IMR-90 (cell line): Measurements from ENCODE around the gene IQSEC1. TPM values are rescaled to one million over a fixed set of nuclear protein-coding genes. Genes with fewer than 3 reads are reported as not detected.

Source experiments
- ATAC-seq: fragments of 200-7000 bp; cut with Tn5 transposase; 2 replicates; pipeline ENCODE4 v1.9.1; 2020; ENCODE audit warnings: low read depth, mild to moderate bottlenecking, moderate library complexity
- BruUV-seq: library from RNA; stranded (reverse); fragments of 400-500 nt; replicated peaks from 2 replicates; lab custom pipeline; 2021; lab: Mats Ljungman, UMichigan
- CTCF ChIA-PET: fragments of 300-600 bp; formaldehyde crosslinking; extraction: SDS; loops from one replicate; lab custom pipeline; 2021; ENCODE audit warnings: antibody characterized with exemption; lab: Yijun Ruan, JAX
- POLR2A ChIA-PET: fragments of 300-600 bp; sonication (Branson Sonifier 250); formaldehyde crosslinking; loops from one replicate; lab custom pipeline; 2022; ENCODE audit warnings: antibody characterized with exemption; ENCODE audit not compliant: unreplicated experiment; lab: Charles Lee
- DNase-seq: peaks from one replicate; pipeline ENCODE4 v3.0.0; 2013
- H2AFZ ChIP-seq: replicated peaks from 2 replicates; pipeline ENCODE3; 2013; ENCODE audit warnings: low read length, mild to moderate bottlenecking; ENCODE audit not compliant: poor library complexity
- H2AK5ac ChIP-seq: 2 replicates; pipeline ENCODE4 v1.6.1; 2013; ENCODE audit warnings: low read depth, low read length, inconsistent platforms
- H2AK9ac ChIP-seq: replicated peaks from 2 replicates; pipeline ENCODE3; 2013; ENCODE audit warnings: mild to moderate bottlenecking, low read depth, low read length, moderate library complexity; ENCODE audit not compliant: poor library complexity
- H2BK120ac ChIP-seq: 2 replicates; pipeline ENCODE4 v1.6.1; 2013; ENCODE audit warnings: low read depth, low read length, inconsistent platforms
- H2BK15ac ChIP-seq: 3 replicates; pipeline ENCODE4 v1.6.1; 2013; ENCODE audit warnings: low read depth, low read length, inconsistent platforms
- H2BK20ac ChIP-seq: 2 replicates; pipeline ENCODE4 v1.6.1; 2013; ENCODE audit warnings: low read depth, mild to moderate bottlenecking, inconsistent platforms, low read length, moderate library complexity
- H2BK5ac ChIP-seq: 2 replicates; pipeline ENCODE4 v1.6.1; 2013; ENCODE audit warnings: mild to moderate bottlenecking, low read depth, low read length, inconsistent platforms; ENCODE audit not compliant: poor library complexity, severe bottlenecking
- H3K14ac ChIP-seq: replicated peaks from 2 replicates; pipeline ENCODE4 v1.6.1; 2013; ENCODE audit warnings: low read depth, low read length, inconsistent platforms
- H3K18ac ChIP-seq: 2 replicates; pipeline ENCODE4 v1.6.1; 2013; ENCODE audit warnings: low read depth, low read length, control low read depth
- H3K23ac ChIP-seq: 2 replicates; pipeline ENCODE4 v1.6.1; 2013; ENCODE audit warnings: low read depth, low read length, inconsistent platforms
- H3K27ac ChIP-seq: 2 replicates; pipeline ENCODE4 v1.5.1; 2013; ENCODE audit warnings: mild to moderate bottlenecking, control low read depth, low read length; ENCODE audit not compliant: insufficient read depth
- H3K27me3 ChIP-seq: 2 replicates; pipeline ENCODE4 v1.6.1; 2013; ENCODE audit warnings: low read length; ENCODE audit not compliant: control insufficient read depth, insufficient read depth
- H3K36me3 ChIP-seq: 2 replicates; pipeline ENCODE4 v1.6.1; 2013; ENCODE audit warnings: low read length, mixed read lengths; ENCODE audit not compliant: control insufficient read depth, insufficient read depth
- H3K4ac ChIP-seq: 2 replicates; pipeline ENCODE4 v1.6.1; 2013; ENCODE audit warnings: low read depth, low read length, inconsistent platforms
- H3K4me1 ChIP-seq: 2 replicates; pipeline ENCODE4 v1.6.1; 2013; ENCODE audit warnings: low read length, mixed read lengths; ENCODE audit not compliant: control insufficient read depth, insufficient read depth
- H3K4me2 ChIP-seq: 2 replicates; pipeline ENCODE4 v1.6.1; 2013; ENCODE audit warnings: low read depth, mild to moderate bottlenecking, control low read depth, low read length, moderate library complexity
- H3K4me3 ChIP-seq: 2 replicates; pipeline ENCODE4 v1.5.1; 2013; ENCODE audit warnings: low read depth, mild to moderate bottlenecking, control low read depth, low read length, moderate library complexity; ENCODE audit not compliant: insufficient read depth
- H3K56ac ChIP-seq: 2 replicates; pipeline ENCODE4 v1.6.1; 2013; ENCODE audit warnings: low read length, inconsistent platforms; ENCODE audit not compliant: insufficient read depth; ENCODE audit errors: extremely low read depth
- H3K79me1 ChIP-seq, 2 experiments: 2 replicates each; pipeline ENCODE4 v1.6.1; 2013; ENCODE audit warnings: low read length in 2 of 2, inconsistent platforms in 1 of 2, low read depth in 1 of 2
- H3K9ac ChIP-seq: 2 replicates; pipeline ENCODE4 v1.6.1; 2013; ENCODE audit warnings: low read depth, low read length, control low read depth
- H3K9me1 ChIP-seq: 2 replicates; pipeline ENCODE4 v1.6.1; 2013; ENCODE audit warnings: low read length, inconsistent platforms; ENCODE audit not compliant: insufficient read depth
- H3K9me3 ChIP-seq: 2 replicates; pipeline ENCODE4 v1.6.1; 2013; ENCODE audit warnings: low read length; ENCODE audit not compliant: control insufficient read depth, insufficient read depth
- H4K20me1 ChIP-seq: 2 replicates; pipeline ENCODE4 v1.6.1; 2013; ENCODE audit warnings: low read length, inconsistent platforms; ENCODE audit not compliant: insufficient read depth
- H4K5ac ChIP-seq: 2 replicates; pipeline ENCODE4 v1.6.1; 2013; ENCODE audit warnings: mild to moderate bottlenecking, low read depth, low read length, control low read depth
- H4K8ac ChIP-seq, 2 experiments: 2 replicates each; pipeline ENCODE4 v1.6.1; 2013; ENCODE audit warnings: low read depth in 2 of 2, low read length in 2 of 2, control low read depth in 1 of 2, inconsistent platforms in 1 of 2
- H4K91ac ChIP-seq: 2 replicates; pipeline ENCODE4 v1.6.1; 2013; ENCODE audit warnings: low read depth, low read length, inconsistent platforms; ENCODE audit not compliant: insufficient read depth
- BHLHE40 ChIP-seq: fragments of 150-350 bp; IDR thresholded peaks from 2 replicates; pipeline ENCODE4 v1.6.1; 2016; ENCODE audit warnings: mild to moderate bottlenecking, low read depth, low read length
- CEBPB ChIP-seq: IDR thresholded peaks from 2 replicates; pipeline ENCODE4 v1.6.1; 2012; ENCODE audit warnings: low read depth, low read length, improper control_type of control experiment
- CHD1 ChIP-seq: IDR thresholded peaks from 2 replicates; pipeline ENCODE4 v1.6.1; 2012; ENCODE audit warnings: low read depth, low read length, improper control_type of control experiment
- CTCF ChIP-seq: conservative IDR thresholded peaks from 2 replicates; pipeline ENCODE4 v1.5.1; 2012; ENCODE audit warnings: mild to moderate bottlenecking, low read depth, low read length, improper control_type of control experiment
- FOS ChIP-seq: fragments of 150-350 bp; IDR thresholded peaks from 2 replicates; pipeline ENCODE4 v1.6.1; 2016; ENCODE audit warnings: low read depth, low read length
- MAFK ChIP-seq: IDR thresholded peaks from 2 replicates; pipeline ENCODE4 v1.6.1; 2012; ENCODE audit warnings: low read depth, low read length, improper control_type of control experiment
- MAZ ChIP-seq: IDR thresholded peaks from 2 replicates; pipeline ENCODE4 v1.6.1; 2012; ENCODE audit warnings: low read depth, mild to moderate bottlenecking, low read length, improper control_type of control experiment, moderate library complexity, borderline replicate concordance
- MXI1 ChIP-seq: IDR thresholded peaks from 2 replicates; pipeline ENCODE4 v1.6.1; 2012; ENCODE audit warnings: low read depth, mild to moderate bottlenecking, low read length, moderate library complexity, borderline replicate concordance
- NFE2L2 ChIP-seq: fragments of 150-350 bp; IDR thresholded peaks from 2 replicates; pipeline ENCODE4 v1.6.1; 2016; ENCODE audit warnings: low read depth, mild to moderate bottlenecking, low read length
- POLR2A ChIP-seq: IDR thresholded peaks from 2 replicates; pipeline ENCODE4 v1.6.1; 2012; ENCODE audit warnings: mild to moderate bottlenecking, low read depth, low read length
- RAD21 ChIP-seq: IDR thresholded peaks from 2 replicates; pipeline ENCODE4 v1.6.1; 2012; ENCODE audit warnings: low read length, improper control_type of control experiment
- RCOR1 ChIP-seq: IDR thresholded peaks from 2 replicates; pipeline ENCODE4 v1.6.1; 2012; ENCODE audit warnings: mild to moderate bottlenecking, low read length, improper control_type of control experiment; ENCODE audit not compliant: insufficient replicate concordance
- RFX5 ChIP-seq: IDR thresholded peaks from 2 replicates; pipeline ENCODE4 v1.8.0; 2012; ENCODE audit warnings: low read depth, mild to moderate bottlenecking, low read length, moderate library complexity
- SMC3 ChIP-seq: fragments of 150-350 bp; IDR thresholded peaks from 2 replicates; pipeline ENCODE4 v1.6.1; 2016; ENCODE audit warnings: low read depth, mild to moderate bottlenecking, antibody characterized with exemption, low read length, moderate library complexity
- WGBS, 2 experiments: methylation state at CpG; one replicate each; pipeline versions ENCODE4 v1.1.5 to v1.1.7; 2013; ENCODE audit warnings: missing lambda C conversion rate in 2 of 2; ENCODE audit not compliant: insufficient read length in 1 of 2; ENCODE audit errors: extremely low coverage in 2 of 2; 5-methylcytosine and 5-hydroxymethylcytosine counted together
- dilution Hi-C: fragments of 300-500 bp; cut with HindIII; formaldehyde crosslinking; loops from one replicate; pipeline ENCODE4 v1.14.3; 2018; ENCODE audit warnings: low sequenced_read_pairs; ENCODE audit not compliant: unreplicated experiment
- in situ Hi-C: fragments of 300-500 bp; cut with MboI; formaldehyde crosslinking; loops from 3 replicates; pipeline ENCODE4 v1.14.3; 2019; ENCODE audit warnings: low sequenced_read_pairs, inconsistent platforms, mixed read lengths
- intact Hi-C: fragments of 100-400 bp; cut with micrococcal nuclease; formaldehyde crosslinking; loops from 2 replicates; pipeline ENCODE4 v1.10.0; 2022
- polyA plus RNA-seq, 3 experiments: library from polyadenylated mRNA; depleted of rRNA; stranded (reverse); fragments of >200 nt; gene quantifications; 2 replicates each; pipeline ENCODE4 v1.2.3, GENCODE V29; 2012; ENCODE audit warnings: low replicate concordance in 1 of 3
- total RNA-seq: library from RNA; depleted of rRNA; stranded (reverse); fragments of >200 nt; gene quantifications from 2 replicates; pipeline ENCODE4 v1.2.3, GENCODE V29; 2012
- TF ChIP-seq, protein P1 (sequence below): fragments of 150-350 bp; IDR thresholded peaks from 2 replicates; pipeline ENCODE4 v1.6.1; 2017; ENCODE audit warnings: mild to moderate bottlenecking, antibody characterized with exemption, low read length, low read depth
- TF ChIP-seq, protein P2 (sequence below): fragments of 150-350 bp; IDR thresholded peaks from 2 replicates; pipeline ENCODE4 v1.6.1; 2016; ENCODE audit warnings: low read depth, mild to moderate bottlenecking, low read length, moderate library complexity, borderline replicate concordance

IQSEC1 gene
- total and polyA plus RNA-seq, 2 of the 4 experiments (the other 2 are of a cell fraction) = 5.9 to 11.9 TPM

- Histone ChIP-seq H4K91ac (no peak overlapping the region), H3K4me3 (no peak overlapping the region), H3K79me1 (no peaks in the 10 kb centered on the region), H3K36me3 (no peaks in the 10 kb centered on the region), H2BK120ac (no peak overlapping the region), H2BK15ac (no peak overlapping the region), H2AFZ (no peak overlapping the region), H3K27me3 (no peaks in the 10 kb centered on the region; the same call in 1 of the 2 replicates), H3K23ac (no peak overlapping the region), H3K56ac (no peak overlapping the region), H3K4me1 (no peaks in the 10 kb centered on the region), H3K27ac (no peak overlapping the region), H4K5ac (no peak overlapping the region), H2BK20ac (no peak overlapping the region), H4K8ac (no peak overlapping the region), H4K20me1 (peaks cover 11% of the 10 kb centered on the region), H3K4me2 (no peak overlapping the region), H2AK5ac (no peak overlapping the region), H3K18ac (no peak overlapping the region), H3K9ac (no peak overlapping the region), H3K14ac (no peak overlapping the region), H3K9me1 (no peaks in the 10 kb centered on the region; the same call in 1 of the 2 replicates), H2AK9ac (no peak overlapping the region), H3K9me3 (no peaks in the 10 kb centered on the region), H3K4ac (no peak overlapping the region), H2BK5ac (no peak overlapping the region)
- no peak for DNase-seq
- no peak for ATAC-seq
- ChIA-PET CTCF (no interaction called here), POLR2A (no interaction called here)
- no peak for TF ChIP-seq CHD1
- no peak for TF ChIP-seq RCOR1
- no peak for TF ChIP-seq RAD21
- TF ChIP-seq, protein P1, sequence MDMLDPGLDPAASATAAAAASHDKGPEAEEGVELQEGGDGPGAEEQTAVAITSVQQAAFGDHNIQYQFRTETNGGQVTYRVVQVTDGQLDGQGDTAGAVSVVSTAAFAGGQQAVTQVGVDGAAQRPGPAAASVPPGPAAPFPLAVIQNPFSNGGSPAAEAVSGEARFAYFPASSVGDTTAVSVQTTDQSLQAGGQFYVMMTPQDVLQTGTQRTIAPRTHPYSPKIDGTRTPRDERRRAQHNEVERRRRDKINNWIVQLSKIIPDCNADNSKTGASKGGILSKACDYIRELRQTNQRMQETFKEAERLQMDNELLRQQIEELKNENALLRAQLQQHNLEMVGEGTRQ = no peak
- TF ChIP-seq SMC3 = no peak
- no peak for TF ChIP-seq BHLHE40
- no peak for TF ChIP-seq MAFK
- TF ChIP-seq MXI1 = no peak
- no peak for TF ChIP-seq RFX5
- TF ChIP-seq FOS = no peak
- TF ChIP-seq MAZ = no peak
- no peak for TF ChIP-seq NFE2L2
- TF ChIP-seq, protein P2, sequence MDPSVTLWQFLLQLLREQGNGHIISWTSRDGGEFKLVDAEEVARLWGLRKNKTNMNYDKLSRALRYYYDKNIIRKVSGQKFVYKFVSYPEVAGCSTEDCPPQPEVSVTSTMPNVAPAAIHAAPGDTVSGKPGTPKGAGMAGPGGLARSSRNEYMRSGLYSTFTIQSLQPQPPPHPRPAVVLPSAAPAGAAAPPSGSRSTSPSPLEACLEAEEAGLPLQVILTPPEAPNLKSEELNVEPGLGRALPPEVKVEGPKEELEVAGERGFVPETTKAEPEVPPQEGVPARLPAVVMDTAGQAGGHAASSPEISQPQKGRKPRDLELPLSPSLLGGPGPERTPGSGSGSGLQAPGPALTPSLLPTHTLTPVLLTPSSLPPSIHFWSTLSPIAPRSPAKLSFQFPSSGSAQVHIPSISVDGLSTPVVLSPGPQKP = no peak
- no peak for TF ChIP-seq CTCF
- TF ChIP-seq POLR2A = no peak
- no peak for TF ChIP-seq CEBPB
- in situ Hi-C loops = no loop called here
- dilution Hi-C loops = no loop called here
- intact Hi-C loops = no loop called here
- no TSS peak for BruUV-seq
- 10% methylated on average over 2 of the region's 6 CpGs; no CpG with 5 or more reads in 1 of the 2 experiments for WGBS, 2 experiments
Measured at GRCh38 chr3:12974334-12974733, 98.9 kb downstream of the IQSEC1 start.
